ENCODE data around the gene GOSR1. TPM values are rescaled to one million over a fixed set of nuclear protein-coding genes. Genes with fewer than 3 reads are reported as not detected.
"Not testable (repeated sequence)": the region's sequence is repeated elsewhere in the genome, so short reads cannot be mapped to it uniquely, and the experiment has no call there.

GOSR1 gene
- total RNA-seq, 1 experiment from 2014 or later: 86.5 TPM

DNA sequence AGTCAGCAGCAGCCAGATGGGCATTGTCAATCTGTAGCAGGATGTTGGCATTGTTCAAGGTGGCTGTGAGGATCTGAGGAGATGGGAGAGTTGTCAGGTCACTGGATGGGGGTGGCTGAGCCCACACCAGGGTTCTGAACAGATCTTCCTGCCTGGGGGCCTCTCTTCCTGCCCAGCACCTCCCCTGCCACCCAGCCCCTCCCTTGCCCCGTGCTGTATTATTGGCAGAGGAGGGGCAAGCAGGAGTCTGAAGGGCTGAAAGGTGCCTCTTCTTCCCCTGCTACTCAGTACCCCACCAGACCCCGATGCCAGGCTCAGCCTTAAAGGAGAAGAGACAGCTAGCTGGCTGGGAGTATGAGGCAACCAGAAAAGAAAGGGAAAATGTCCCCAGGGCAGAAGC is 93.0 kb downstream of the GOSR1 start:
- no TSS peak for BruUV-seq (replicated peaks)

GRCh38 chr17:30570596-30571265 is 93.5 kb downstream of the GOSR1 start:
- Histone ChIP-seq H3K27me3 (replicated peaks; ENCODE audit: control insufficient read depth, insufficient read depth, low read length) (no peaks in the 10 kb centered on the region), H3K4me1 (peaks cover 5% of the 10 kb centered on the region; the same call in 1 of the 2 replicates), H3K36me3 (ENCODE audit: control insufficient read depth, insufficient read depth, low read length) (no peaks in the 10 kb centered on the region), H3K9me3 (no peaks in the 10 kb centered on the region), H3K4me3 (ENCODE audit: low read depth, low read length) (no peak overlapping the region)
- CTCF ChIA-PET: no interaction called here
- intact Hi-C loops (cut with micrococcal nuclease; ENCODE audit: unreplicated experiment): no loop called here
- no peaks in the 10 kb centered on the region for H3K36me3 Mint-ChIP-seq (ENCODE audit: insufficient read depth, unreplicated experiment)
- no peaks in the 10 kb centered on the region for H3K9me3 Mint-ChIP-seq (ENCODE audit: unreplicated experiment)
- TF ChIP-seq, protein P1, sequence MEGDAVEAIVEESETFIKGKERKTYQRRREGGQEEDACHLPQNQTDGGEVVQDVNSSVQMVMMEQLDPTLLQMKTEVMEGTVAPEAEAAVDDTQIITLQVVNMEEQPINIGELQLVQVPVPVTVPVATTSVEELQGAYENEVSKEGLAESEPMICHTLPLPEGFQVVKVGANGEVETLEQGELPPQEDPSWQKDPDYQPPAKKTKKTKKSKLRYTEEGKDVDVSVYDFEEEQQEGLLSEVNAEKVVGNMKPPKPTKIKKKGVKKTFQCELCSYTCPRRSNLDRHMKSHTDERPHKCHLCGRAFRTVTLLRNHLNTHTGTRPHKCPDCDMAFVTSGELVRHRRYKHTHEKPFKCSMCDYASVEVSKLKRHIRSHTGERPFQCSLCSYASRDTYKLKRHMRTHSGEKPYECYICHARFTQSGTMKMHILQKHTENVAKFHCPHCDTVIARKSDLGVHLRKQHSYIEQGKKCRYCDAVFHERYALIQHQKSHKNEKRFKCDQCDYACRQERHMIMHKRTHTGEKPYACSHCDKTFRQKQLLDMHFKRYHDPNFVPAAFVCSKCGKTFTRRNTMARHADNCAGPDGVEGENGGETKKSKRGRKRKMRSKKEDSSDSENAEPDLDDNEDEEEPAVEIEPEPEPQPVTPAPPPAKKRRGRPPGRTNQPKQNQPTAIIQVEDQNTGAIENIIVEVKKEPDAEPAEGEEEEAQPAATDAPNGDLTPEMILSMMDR (IDR thresholded peaks at IDR 0.05; ENCODE audit: insufficient read depth in 1 of 2, low read depth in 1 of 2, low read length in 1 of 2, severe bottlenecking in 1 of 2, unreplicated experiment in 1 of 2): no peak
- no peak overlapping the region for H3K27ac Mint-ChIP-seq (ENCODE audit: unreplicated experiment)
- BruUV-seq (replicated peaks): no TSS peak
- H3K4me3 Mint-ChIP-seq (ENCODE audit: unreplicated experiment): no peak overlapping the region
- POLR2A ChIA-PET: no interaction called here
- H3K4me1 Mint-ChIP-seq (ENCODE audit: low read depth, unreplicated experiment): peaks cover 6% of the 10 kb centered on the region
- H3K27me3 Mint-ChIP-seq (ENCODE audit: insufficient read depth, unreplicated experiment): no peaks in the 10 kb centered on the region
- no peak for DNase-seq

More for the DNA sequence above, 93.0 kb downstream of the GOSR1 start:
- ChIA-PET CTCF (no interaction called here), POLR2A (no interaction called here)
- no peaks in the 10 kb centered on the region for H3K36me3 ChIP-seq (ENCODE audit: control insufficient read depth, insufficient read depth, low read length)
- H3K9me3 ChIP-seq: no peaks in the 10 kb centered on the region
- Mint-ChIP-seq H3K36me3 (ENCODE audit: insufficient read depth, unreplicated experiment) (no peaks in the 10 kb centered on the region), H3K9me3 (ENCODE audit: unreplicated experiment) (no peaks in the 10 kb centered on the region), H3K4me3 (ENCODE audit: unreplicated experiment) (no peak overlapping the region), H3K27me3 (ENCODE audit: insufficient read depth, unreplicated experiment) (no peaks in the 10 kb centered on the region), H3K4me1 (ENCODE audit: low read depth, unreplicated experiment) (peaks cover 6% of the 10 kb centered on the region), H3K27ac (ENCODE audit: unreplicated experiment) (no peak overlapping the region)
- TF ChIP-seq, protein P1 (IDR thresholded peaks at IDR 0.05; ENCODE audit: insufficient read depth in 1 of 2, low read depth in 1 of 2, low read length in 1 of 2, severe bottlenecking in 1 of 2, unreplicated experiment in 1 of 2): no peak
- H3K4me3 ChIP-seq (ENCODE audit: low read depth, low read length): no peak overlapping the region
- DNase-seq: no peak
- peaks cover 5% of the 10 kb centered on the region; the same call in 1 of the 2 replicates for H3K4me1 ChIP-seq
- intact Hi-C loops (cut with micrococcal nuclease; ENCODE audit: unreplicated experiment): no loop called here
- no peaks in the 10 kb centered on the region for H3K27me3 ChIP-seq (replicated peaks; ENCODE audit: control insufficient read depth, insufficient read depth, low read length)

GRCh38 chr17:30571404-30571803 is 94.2 kb downstream of the GOSR1 start:
- DNase-seq; H3K4me1 ChIP-seq; H3K36me3 ChIP-seq (ENCODE audit: control insufficient read depth, insufficient read depth, low read length); H3K27ac Mint-ChIP-seq (ENCODE audit: unreplicated experiment); H3K27me3 ChIP-seq (replicated peaks; ENCODE audit: control insufficient read depth, insufficient read depth, low read length); H3K4me3 Mint-ChIP-seq (ENCODE audit: unreplicated experiment); POLR2A ChIA-PET; H3K9me3 ChIP-seq; CTCF ChIA-PET; intact Hi-C loops (cut with micrococcal nuclease; ENCODE audit: unreplicated experiment); BruUV-seq (replicated peaks); H3K36me3 Mint-ChIP-seq (ENCODE audit: insufficient read depth, unreplicated experiment); H3K4me3 ChIP-seq (ENCODE audit: low read depth, low read length); H3K9me3 Mint-ChIP-seq (ENCODE audit: unreplicated experiment); H3K4me1 Mint-ChIP-seq (ENCODE audit: low read depth, unreplicated experiment); H3K27me3 Mint-ChIP-seq (ENCODE audit: insufficient read depth, unreplicated experiment): not testable (repeated sequence)
